Astrocyte of the cerebellum (primary cell): ENCODE data around the gene ZNF593OS.

ENCODE experiments used
- DNase-seq: peaks from one replicate; pipeline ENCODE4 v3.0.0-alpha.2; 2011; ENCODE audit warnings: low read depth
- H3K4me3 ChIP-seq: 2 replicates; pipeline ENCODE4 v1.5.1; 2011; ENCODE audit warnings: mild to moderate bottlenecking, low read depth, low read length, moderate library complexity
- in situ Hi-C: cut with HindIII; loops from 2 replicates; pipeline ENCODE4 v1.10.0; 2017; ENCODE audit warnings: low sequenced_read_pairs
- TF ChIP-seq, protein P1 (sequence below): IDR thresholded peaks from 2 replicates; pipeline ENCODE4 v1.5.1; 2012; ENCODE audit warnings: low read length, low read depth, moderate library complexity, mild to moderate bottlenecking; ENCODE audit errors: missing control alignments

ZNF593OS gene

DNA sequence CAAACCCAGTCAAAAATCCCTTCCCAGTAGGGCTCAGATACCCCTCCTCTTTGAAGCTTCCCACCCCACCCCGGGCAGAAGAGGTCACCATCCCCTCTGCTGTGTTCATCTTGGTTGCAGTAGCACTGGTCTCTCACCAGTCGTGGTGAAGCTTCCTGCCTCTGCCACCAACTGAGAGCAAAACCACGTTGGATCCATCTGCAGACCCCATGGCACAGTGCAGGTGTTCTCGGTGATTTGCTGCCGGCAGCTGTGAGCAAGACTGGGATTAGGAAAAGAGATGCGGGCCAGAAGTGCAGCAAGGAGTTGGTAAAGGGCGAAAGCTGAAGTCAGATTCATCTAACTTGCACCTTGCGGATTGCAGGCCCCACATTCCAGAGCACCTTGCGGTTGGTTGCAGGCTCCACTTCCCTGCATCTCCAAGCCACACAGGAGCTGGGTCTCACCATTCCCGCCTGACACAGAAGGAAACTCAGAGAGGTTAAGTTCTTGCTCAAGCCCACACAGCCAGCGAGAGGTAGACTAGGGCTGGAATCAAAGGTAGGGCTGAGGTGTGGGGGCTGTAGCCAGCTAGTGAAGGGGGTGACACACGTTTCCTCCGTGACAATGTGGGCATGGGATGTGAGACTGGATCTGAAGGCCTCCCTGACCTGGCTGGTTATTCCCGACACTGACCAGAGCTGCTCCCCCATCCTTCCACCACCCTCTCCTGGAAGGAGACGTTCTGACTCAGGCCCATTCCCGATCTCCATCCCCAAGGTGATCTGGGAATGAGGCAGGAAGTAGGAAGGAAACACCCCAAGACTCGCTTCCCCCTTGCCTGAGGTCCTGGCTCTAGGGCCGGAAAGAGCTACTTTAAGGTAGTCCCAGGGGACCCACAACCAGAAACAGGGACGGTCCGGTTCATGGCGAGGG, 16.0 kb downstream of the ZNF593OS start:
- in situ Hi-C loops = no loop called here
- no peak overlapping the region for H3K4me3 ChIP-seq
- DNase-seq = no peak
- TF ChIP-seq, protein P1, sequence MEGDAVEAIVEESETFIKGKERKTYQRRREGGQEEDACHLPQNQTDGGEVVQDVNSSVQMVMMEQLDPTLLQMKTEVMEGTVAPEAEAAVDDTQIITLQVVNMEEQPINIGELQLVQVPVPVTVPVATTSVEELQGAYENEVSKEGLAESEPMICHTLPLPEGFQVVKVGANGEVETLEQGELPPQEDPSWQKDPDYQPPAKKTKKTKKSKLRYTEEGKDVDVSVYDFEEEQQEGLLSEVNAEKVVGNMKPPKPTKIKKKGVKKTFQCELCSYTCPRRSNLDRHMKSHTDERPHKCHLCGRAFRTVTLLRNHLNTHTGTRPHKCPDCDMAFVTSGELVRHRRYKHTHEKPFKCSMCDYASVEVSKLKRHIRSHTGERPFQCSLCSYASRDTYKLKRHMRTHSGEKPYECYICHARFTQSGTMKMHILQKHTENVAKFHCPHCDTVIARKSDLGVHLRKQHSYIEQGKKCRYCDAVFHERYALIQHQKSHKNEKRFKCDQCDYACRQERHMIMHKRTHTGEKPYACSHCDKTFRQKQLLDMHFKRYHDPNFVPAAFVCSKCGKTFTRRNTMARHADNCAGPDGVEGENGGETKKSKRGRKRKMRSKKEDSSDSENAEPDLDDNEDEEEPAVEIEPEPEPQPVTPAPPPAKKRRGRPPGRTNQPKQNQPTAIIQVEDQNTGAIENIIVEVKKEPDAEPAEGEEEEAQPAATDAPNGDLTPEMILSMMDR = no peak

DNA sequence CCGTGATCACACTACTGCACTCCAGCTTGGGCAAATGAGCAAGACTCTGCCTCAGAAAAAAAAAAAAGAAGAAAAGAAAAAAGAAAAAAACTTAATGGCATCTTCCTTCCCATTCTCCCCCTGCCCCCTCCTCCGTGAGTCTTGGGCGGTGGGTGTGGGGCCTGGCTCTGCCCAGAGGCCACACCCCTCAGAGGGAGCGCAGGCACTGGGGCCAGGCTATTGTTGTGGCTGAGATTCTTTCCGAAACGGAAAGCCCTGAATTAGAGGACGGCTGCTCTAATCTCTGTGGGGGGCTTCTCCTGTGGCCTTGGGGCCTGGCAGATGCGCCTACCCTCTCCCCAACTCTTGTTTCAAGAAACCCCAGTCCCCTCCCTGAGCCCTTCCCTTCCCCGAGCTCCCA, 16.9 kb downstream of the ZNF593OS start:
- in situ Hi-C loops = no loop called here
- no peak for DNase-seq
- TF ChIP-seq, protein P1 = no peak
- H3K4me3 ChIP-seq = no peak overlapping the region

DNA sequence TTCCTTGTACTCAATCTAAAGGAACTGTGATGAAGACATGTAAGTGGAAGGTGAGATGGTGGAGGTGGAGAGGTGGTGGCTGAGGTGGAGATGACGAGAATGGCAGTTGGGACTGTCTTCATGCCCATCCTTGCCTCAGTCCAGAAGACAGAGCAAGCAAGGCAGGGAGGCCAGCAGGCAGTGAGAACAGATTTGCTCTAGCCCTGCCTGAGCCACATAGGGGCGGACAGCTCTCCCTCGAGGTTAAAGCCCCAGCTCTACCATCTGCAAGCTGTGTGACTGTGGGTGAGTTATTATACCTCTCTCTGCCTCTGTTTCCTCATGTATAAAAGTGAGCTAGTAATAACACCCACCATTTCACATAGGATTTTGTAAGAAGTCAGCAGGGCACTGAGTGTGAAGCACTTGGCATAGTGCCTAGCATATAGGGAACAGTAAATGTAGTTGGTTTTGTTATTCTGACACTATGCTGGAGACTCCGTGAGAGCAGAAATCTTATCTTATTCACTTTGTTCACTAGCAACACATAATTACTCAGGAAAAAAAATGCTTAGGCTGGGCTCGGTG, 17.6 kb downstream of the ZNF593OS start:
- TF ChIP-seq, protein P1 = no peak
- H3K4me3 ChIP-seq = no peak overlapping the region
- in situ Hi-C loops = no loop called here
- no peak for DNase-seq

DNA sequence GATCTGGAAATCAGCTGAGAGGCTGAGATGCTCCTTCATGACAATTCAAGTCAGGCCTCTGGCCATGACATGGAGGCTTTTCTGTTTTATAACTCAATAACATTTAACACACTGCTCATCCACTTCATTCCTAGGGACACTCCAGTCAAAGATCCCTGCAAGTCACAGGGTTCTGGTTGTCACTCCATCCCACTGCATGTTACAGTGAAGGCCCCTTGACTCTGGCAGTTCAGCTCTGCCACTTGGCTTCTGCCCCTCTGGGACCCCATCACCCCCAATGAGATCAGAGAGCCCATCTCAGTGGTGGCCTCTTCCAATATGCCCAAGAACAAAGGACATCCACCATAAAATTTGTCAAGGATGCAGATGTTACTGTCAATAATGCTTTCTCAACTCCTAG, 22.7 kb downstream of the ZNF593OS start:
- no peak overlapping the region for H3K4me3 ChIP-seq
- TF ChIP-seq, protein P1 = no peak
- DNase-seq = no peak
- in situ Hi-C loops = loop anchor here (5.0 kb wide), 1 partner anchor 47 kb away; no protein-coding TSS in a partner anchor

DNA sequence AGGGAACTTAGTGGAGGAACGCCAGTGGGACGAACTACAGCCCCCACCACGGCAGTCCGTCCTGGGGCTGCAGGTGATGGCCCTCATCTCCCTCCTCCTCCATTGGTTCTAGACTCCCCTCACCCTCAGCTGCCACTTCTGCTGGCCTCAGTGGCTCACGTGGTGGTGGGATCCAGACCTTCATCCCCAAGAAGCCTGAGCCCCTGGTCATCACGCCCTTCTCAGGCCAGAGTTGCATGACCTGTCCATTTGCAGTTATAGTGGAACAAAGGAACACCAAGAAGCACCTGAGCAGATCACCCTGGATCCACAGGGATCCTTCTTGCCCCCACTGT, 25.7 kb downstream of the ZNF593OS start:
- in situ Hi-C loops = loop anchor here (5.0 kb wide), 1 partner anchor 44 kb away; no protein-coding TSS in a partner anchor
- TF ChIP-seq, protein P1 = no peak
- H3K4me3 ChIP-seq = no peak overlapping the region
- no peak for DNase-seq

DNA sequence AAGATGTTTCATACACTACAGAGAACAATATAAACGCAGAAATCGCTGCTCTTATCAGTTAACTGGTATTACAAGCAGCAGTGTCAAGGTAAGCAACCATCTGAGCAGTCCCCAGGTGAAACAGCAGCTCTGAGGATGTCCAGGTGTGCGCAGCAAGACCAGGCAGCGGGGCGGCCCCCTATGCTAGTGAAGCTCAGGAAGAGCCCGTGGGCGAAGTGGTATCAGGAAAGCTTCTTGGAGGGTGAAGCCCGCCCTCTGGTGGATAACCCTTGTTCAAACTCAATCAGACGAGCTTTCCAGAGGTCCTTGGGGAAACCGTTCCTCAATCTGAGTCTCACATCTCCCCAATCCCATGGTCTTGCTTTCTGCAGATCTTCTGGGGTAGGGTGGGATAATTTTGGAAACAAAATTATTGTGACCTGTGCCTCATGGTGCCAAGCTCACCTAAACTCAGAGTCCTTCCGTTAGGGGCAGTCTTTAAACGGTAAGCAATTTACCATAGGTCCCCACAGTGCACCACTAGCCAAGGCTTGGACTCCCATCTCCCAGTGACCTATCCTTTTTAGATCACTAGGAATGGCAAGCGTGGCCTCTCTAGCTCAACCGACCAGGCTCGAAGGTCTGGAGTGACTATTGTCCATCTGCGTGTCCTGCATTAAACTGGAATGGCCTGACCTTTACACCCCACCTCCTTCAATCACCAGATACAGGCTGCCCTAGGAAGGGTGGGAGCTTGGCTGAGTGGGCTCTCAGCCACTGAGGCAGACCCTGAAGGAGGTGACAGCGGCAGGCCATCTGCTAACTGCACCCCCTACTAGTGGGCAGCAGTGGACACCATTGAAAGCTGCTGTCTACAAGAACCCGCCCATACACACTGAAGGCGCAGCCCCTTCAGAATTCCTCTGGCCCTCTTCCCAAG, 26.3 kb downstream of the ZNF593OS start:
- no peak overlapping the region for H3K4me3 ChIP-seq
- in situ Hi-C loops = loop anchor here (5.0 kb wide), 1 partner anchor 43 kb away; no protein-coding TSS in a partner anchor
- peak; percentile 75 for DNase-seq
- TF ChIP-seq, protein P1 = peak; percentile 79
